KMS-11 (cell line): ENCODE measurements around the gene SIK2.

Experiments
- H2AFZ ChIP-seq: fragments of 200-600 bp; sonication (generic); 2 replicates; pipeline ENCODE4 v1.6.1; 2016; ENCODE audit warnings: antibody characterized with exemption, mixed run types, low read depth
- H3K27ac ChIP-seq: fragments of 200-600 bp; sonication (generic); 2 replicates; pipeline ENCODE4 v1.6.1; 2016; ENCODE audit warnings: mild to moderate bottlenecking, mixed run types
- H3K27me3 ChIP-seq: fragments of 200-600 bp; sonication (generic); 2 replicates; pipeline ENCODE4 v1.6.1; 2017; ENCODE audit warnings: mild to moderate bottlenecking, low read depth, mixed run types, moderate library complexity; ENCODE audit not compliant: insufficient read depth
- H3K36me3 ChIP-seq: fragments of 200-600 bp; sonication (generic); 2 replicates; pipeline ENCODE4 v1.6.1; 2017; ENCODE audit warnings: mild to moderate bottlenecking, mixed run types; ENCODE audit not compliant: insufficient read depth
- H3K4me1 ChIP-seq: fragments of 200-600 bp; sonication (generic); 2 replicates; pipeline ENCODE4 v1.6.1; 2016; ENCODE audit warnings: mild to moderate bottlenecking, low read depth, mixed run types; ENCODE audit not compliant: poor library complexity, severe bottlenecking
- H3K4me2 ChIP-seq: fragments of 200-600 bp; sonication (generic); 2 replicates; pipeline ENCODE4 v1.7.0; 2016; ENCODE audit warnings: mild to moderate bottlenecking, mixed run types
- H3K4me3 ChIP-seq: fragments of 200-600 bp; sonication (generic); IDR thresholded peaks from 2 replicates; pipeline ENCODE4 v1.6.1; 2017; ENCODE audit warnings: low read depth, low read length, mixed read lengths; ENCODE audit not compliant: insufficient read depth
- H3K79me2 ChIP-seq: fragments of 200-600 bp; sonication (generic); 2 replicates; pipeline ENCODE4 v1.6.1; 2016; ENCODE audit warnings: low read depth, mixed run types; ENCODE audit not compliant: insufficient read depth
- H3K9ac ChIP-seq: fragments of 200-600 bp; sonication (generic); 2 replicates; pipeline ENCODE4 v1.6.1; 2016; ENCODE audit warnings: mild to moderate bottlenecking, mixed run types
- H4K20me1 ChIP-seq: fragments of 200-600 bp; sonication (generic); 2 replicates; pipeline ENCODE4 v1.6.1; 2016; ENCODE audit warnings: mild to moderate bottlenecking, mixed run types; ENCODE audit not compliant: insufficient read depth
- CTCF ChIP-seq: fragments of 200-600 bp; sonication (generic); conservative IDR thresholded peaks from 2 replicates; pipeline ENCODE4 v1.6.1; 2017; ENCODE audit warnings: low read depth, mild to moderate bottlenecking, antibody characterized with exemption, low read length, moderate library complexity, mixed read lengths

The SIK2 gene

GRCh38 chr11:111674941-111675340 is 72.7 kb downstream of the SIK2 start:
- no peaks in the 10 kb centered on the region for H3K36me3 ChIP-seq

GRCh38 chr11:111675891-111676290 is 73.6 kb downstream of the SIK2 start:
- Histone ChIP-seq H3K4me2 (no peak overlapping the region), H3K79me2 (no peaks in the 10 kb centered on the region), H3K4me1 (peaks cover 26% of the 10 kb centered on the region), H2AFZ (no peak overlapping the region), H3K27ac (no peak overlapping the region), H3K27me3 (no peaks in the 10 kb centered on the region), H3K4me3 (no peak overlapping the region), H3K36me3 (no peaks in the 10 kb centered on the region), H4K20me1 (no peaks in the 10 kb centered on the region), H3K9ac (no peak overlapping the region)
- no peak for TF ChIP-seq CTCF

More at GRCh38 chr11:111674941-111675340, 72.7 kb downstream of the SIK2 start:
- Histone ChIP-seq H3K9ac (no peak overlapping the region), H3K4me1 (peaks cover 26% of the 10 kb centered on the region), H3K27ac (no peak overlapping the region), H3K4me3 (no peak overlapping the region), H2AFZ (no peak overlapping the region), H3K79me2 (no peaks in the 10 kb centered on the region), H4K20me1 (no peaks in the 10 kb centered on the region), H3K4me2 (no peak overlapping the region), H3K27me3 (no peaks in the 10 kb centered on the region)
- TF ChIP-seq CTCF = no peak

GRCh38 chr11:111676878-111677585 is 74.8 kb downstream of the SIK2 start:
- Histone ChIP-seq H2AFZ (no peak overlapping the region), H4K20me1 (no peaks in the 10 kb centered on the region), H3K79me2 (no peaks in the 10 kb centered on the region), H3K4me2 (no peak overlapping the region), H3K4me3 (no peak overlapping the region), H3K27me3 (no peaks in the 10 kb centered on the region), H3K4me1 (peaks cover 22% of the 10 kb centered on the region), H3K36me3 (no peaks in the 10 kb centered on the region), H3K9ac (no peak overlapping the region), H3K27ac (no peak overlapping the region)
- TF ChIP-seq CTCF = no peak

- no peak overlapping the region for H3K4me2 ChIP-seq
- no peak overlapping the region for H3K9ac ChIP-seq
- H2AFZ ChIP-seq = no peak overlapping the region
- no peaks in the 10 kb centered on the region for H3K27me3 ChIP-seq
- no peaks in the 10 kb centered on the region for H3K36me3 ChIP-seq
- no peak overlapping the region for H3K27ac ChIP-seq
- H4K20me1 ChIP-seq = no peaks in the 10 kb centered on the region
- H3K79me2 ChIP-seq = no peaks in the 10 kb centered on the region
- H3K4me1 ChIP-seq = no peaks in the 10 kb centered on the region
- H3K4me3 ChIP-seq = no peak overlapping the region
- no peak for TF ChIP-seq CTCF
These were observed 78.4 kb downstream of the SIK2 start for GRCh38 chr11:111680486-111681175.
